GM18519 (cell line): ENCODE data around the gene FAM161A.
"Not testable (repeated sequence)": the region's sequence is repeated elsewhere in the genome, so short reads cannot be mapped to it uniquely, and the experiment has no call there.

Experiments used
- ATAC-seq: cut with Tn5 transposase; IDR thresholded peaks from one replicate; pipeline ENCODE4 v1.9.1; 2021; ENCODE audit warnings: mild to moderate bottlenecking, moderate library complexity; ENCODE audit not compliant: unreplicated experiment, low FRiP score

FAM161A gene

GRCh38 chr2:61853847-61854563 is at the start of gene FAM161A:
Gene FAM161A (minus strand): TSS chr2:61854060. CDS start chr2:61854041, 19 bp downstream.
- ATAC-seq: peak; percentile 56

GRCh38 chr2:61900281-61900680 is 46.4 kb upstream of the FAM161A start:
- ATAC-seq: no peak

GRCh38 chr2:61898810-61899209 is 45.0 kb upstream of the FAM161A start:
- ATAC-seq: no peak

GRCh38 chr2:61888267-61889055 is 34.6 kb upstream of the FAM161A start, which contains the start of gene CCT4:
Gene CCT4 (minus strand): TSS chr2:61888656. CDS start chr2:61888507, 149 bp downstream.
- peak; percentile 61 for ATAC-seq

- ATAC-seq: no peak
Observed at GRCh38 chr2:61887717-61888266, 33.9 kb upstream of the FAM161A start.

- ATAC-seq: no peak
Observed at GRCh38 chr2:61885896-61886603, 32.2 kb upstream of the FAM161A start.

- no peak for ATAC-seq
Observed at GRCh38 chr2:61882850-61883249, 29.0 kb upstream of the FAM161A start.

- not testable (repeated sequence) for ATAC-seq
Observed at GRCh38 chr2:61879351-61879750, 25.5 kb upstream of the FAM161A start.

- ATAC-seq: no peak
Observed at GRCh38 chr2:61878761-61879160, 24.9 kb upstream of the FAM161A start.

GRCh38 chr2:61877571-61878245 is 23.8 kb upstream of the FAM161A start:
- no peak for ATAC-seq

GRCh38 chr2:61876400-61876799 is 22.5 kb upstream of the FAM161A start:
- no peak for ATAC-seq

GRCh38 chr2:61866482-61867089 is 12.7 kb upstream of the FAM161A start:
- ATAC-seq: not testable (repeated sequence)

- ATAC-seq: no peak
Observed at GRCh38 chr2:61862085-61862484, 8.2 kb upstream of the FAM161A start.

- ATAC-seq: no peak
Observed at GRCh38 chr2:61857224-61857623, 3.4 kb upstream of the FAM161A start.

- no peak for ATAC-seq
Observed at GRCh38 chr2:61855318-61855613, 1.4 kb upstream of the FAM161A start.

- peak; percentile 86 for ATAC-seq
Observed at GRCh38 chr2:61854564-61855317, 881 bp upstream of the FAM161A start.

GRCh38 chr2:61853086-61853846 is 594 bp downstream of the FAM161A start:
- ATAC-seq: peak; percentile 34

GRCh38 chr2:61851270-61851669 is 2.6 kb downstream of the FAM161A start:
- ATAC-seq: not testable (repeated sequence)

- no peak for ATAC-seq
Observed at GRCh38 chr2:61845320-61845719, 8.5 kb downstream of the FAM161A start.
